ENCODE data around the gene RPL18A.
A peak's percentile ranks its signal among the peaks of the same experiment; 100 is the strongest.

DNA sequence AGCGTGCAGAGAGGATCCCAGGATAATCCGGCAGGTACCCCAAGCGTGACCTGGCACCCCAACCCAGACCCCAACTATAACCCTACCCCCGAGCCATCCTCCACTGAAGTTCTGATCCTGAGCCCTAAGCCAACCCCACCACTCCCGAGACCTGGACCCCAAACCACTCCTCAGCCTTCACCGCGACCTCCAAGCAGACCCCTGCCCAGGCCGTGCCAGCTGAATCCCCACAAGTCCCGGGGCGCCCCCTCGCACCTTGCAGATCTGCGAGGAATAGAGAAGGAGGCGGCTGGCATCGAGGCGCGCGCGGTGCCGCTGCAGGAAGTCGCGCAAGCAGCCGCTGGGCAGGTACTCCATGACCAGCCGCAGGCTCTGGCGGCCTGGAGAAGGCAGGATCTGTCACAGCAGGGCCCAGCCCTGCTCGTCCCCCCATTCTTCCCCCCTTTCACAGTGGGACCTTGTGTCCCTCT is 28.3 kb upstream of the RPL18A start:
- TF ChIP-seq, protein P1, sequence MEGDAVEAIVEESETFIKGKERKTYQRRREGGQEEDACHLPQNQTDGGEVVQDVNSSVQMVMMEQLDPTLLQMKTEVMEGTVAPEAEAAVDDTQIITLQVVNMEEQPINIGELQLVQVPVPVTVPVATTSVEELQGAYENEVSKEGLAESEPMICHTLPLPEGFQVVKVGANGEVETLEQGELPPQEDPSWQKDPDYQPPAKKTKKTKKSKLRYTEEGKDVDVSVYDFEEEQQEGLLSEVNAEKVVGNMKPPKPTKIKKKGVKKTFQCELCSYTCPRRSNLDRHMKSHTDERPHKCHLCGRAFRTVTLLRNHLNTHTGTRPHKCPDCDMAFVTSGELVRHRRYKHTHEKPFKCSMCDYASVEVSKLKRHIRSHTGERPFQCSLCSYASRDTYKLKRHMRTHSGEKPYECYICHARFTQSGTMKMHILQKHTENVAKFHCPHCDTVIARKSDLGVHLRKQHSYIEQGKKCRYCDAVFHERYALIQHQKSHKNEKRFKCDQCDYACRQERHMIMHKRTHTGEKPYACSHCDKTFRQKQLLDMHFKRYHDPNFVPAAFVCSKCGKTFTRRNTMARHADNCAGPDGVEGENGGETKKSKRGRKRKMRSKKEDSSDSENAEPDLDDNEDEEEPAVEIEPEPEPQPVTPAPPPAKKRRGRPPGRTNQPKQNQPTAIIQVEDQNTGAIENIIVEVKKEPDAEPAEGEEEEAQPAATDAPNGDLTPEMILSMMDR (IDR thresholded peaks at IDR 0.05 in 2 of 3, conservative IDR thresholded peaks at IDR 0.05 in 1 of 3; ENCODE audit: control insufficient read depth in 2 of 3, extremely low read depth in 1 of 3, insufficient read depth in 1 of 3, low read depth in 3 of 3, low read length in 3 of 3), result no peak
- TF ChIP-seq POLR2A (IDR thresholded peaks at IDR 0.05; ENCODE audit: low read depth, low read length), result peak; percentile 21; the same call in 1 of the 2 replicates
- no peak for TF ChIP-seq EP300 (IDR thresholded peaks at IDR 0.05; ENCODE audit: borderline replicate concordance in 1 of 2, control insufficient read depth in 1 of 2, low read depth in 2 of 2, low read length in 2 of 2)
- TF ChIP-seq EGR1 (IDR thresholded peaks at IDR 0.05; ENCODE audit: borderline replicate concordance in 1 of 2, low read depth in 2 of 2, low read length in 2 of 2), result no peak
- no peak for TF ChIP-seq CEBPB (IDR thresholded peaks at IDR 0.05; ENCODE audit: borderline replicate concordance in 1 of 2, low read depth in 2 of 2, low read length in 2 of 2)
- TF ChIP-seq, protein P2, sequence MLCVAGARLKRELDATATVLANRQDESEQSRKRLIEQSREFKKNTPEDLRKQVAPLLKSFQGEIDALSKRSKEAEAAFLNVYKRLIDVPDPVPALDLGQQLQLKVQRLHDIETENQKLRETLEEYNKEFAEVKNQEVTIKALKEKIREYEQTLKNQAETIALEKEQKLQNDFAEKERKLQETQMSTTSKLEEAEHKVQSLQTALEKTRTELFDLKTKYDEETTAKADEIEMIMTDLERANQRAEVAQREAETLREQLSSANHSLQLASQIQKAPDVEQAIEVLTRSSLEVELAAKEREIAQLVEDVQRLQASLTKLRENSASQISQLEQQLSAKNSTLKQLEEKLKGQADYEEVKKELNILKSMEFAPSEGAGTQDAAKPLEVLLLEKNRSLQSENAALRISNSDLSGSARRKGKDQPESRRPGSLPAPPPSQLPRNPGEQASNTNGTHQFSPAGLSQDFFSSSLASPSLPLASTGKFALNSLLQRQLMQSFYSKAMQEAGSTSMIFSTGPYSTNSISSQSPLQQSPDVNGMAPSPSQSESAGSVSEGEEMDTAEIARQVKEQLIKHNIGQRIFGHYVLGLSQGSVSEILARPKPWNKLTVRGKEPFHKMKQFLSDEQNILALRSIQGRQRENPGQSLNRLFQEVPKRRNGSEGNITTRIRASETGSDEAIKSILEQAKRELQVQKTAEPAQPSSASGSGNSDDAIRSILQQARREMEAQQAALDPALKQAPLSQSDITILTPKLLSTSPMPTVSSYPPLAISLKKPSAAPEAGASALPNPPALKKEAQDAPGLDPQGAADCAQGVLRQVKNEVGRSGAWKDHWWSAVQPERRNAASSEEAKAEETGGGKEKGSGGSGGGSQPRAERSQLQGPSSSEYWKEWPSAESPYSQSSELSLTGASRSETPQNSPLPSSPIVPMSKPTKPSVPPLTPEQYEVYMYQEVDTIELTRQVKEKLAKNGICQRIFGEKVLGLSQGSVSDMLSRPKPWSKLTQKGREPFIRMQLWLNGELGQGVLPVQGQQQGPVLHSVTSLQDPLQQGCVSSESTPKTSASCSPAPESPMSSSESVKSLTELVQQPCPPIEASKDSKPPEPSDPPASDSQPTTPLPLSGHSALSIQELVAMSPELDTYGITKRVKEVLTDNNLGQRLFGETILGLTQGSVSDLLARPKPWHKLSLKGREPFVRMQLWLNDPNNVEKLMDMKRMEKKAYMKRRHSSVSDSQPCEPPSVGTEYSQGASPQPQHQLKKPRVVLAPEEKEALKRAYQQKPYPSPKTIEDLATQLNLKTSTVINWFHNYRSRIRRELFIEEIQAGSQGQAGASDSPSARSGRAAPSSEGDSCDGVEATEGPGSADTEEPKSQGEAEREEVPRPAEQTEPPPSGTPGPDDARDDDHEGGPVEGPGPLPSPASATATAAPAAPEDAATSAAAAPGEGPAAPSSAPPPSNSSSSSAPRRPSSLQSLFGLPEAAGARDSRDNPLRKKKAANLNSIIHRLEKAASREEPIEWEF (IDR thresholded peaks at IDR 0.05; ENCODE audit: insufficient replicate concordance, low read depth, low read length), result no peak
- TF ChIP-seq YY1 (IDR thresholded peaks at IDR 0.05; ENCODE audit: low read depth, low read length), result no peak
- TF ChIP-seq RCOR1 (conservative IDR thresholded peaks at IDR 0.05; ENCODE audit: low read depth, low read length), result no peak
- no peak for TF ChIP-seq ZBED1 (IDR thresholded peaks at IDR 0.05; ENCODE audit: borderline replicate concordance)
- TF ChIP-seq, protein P3, sequence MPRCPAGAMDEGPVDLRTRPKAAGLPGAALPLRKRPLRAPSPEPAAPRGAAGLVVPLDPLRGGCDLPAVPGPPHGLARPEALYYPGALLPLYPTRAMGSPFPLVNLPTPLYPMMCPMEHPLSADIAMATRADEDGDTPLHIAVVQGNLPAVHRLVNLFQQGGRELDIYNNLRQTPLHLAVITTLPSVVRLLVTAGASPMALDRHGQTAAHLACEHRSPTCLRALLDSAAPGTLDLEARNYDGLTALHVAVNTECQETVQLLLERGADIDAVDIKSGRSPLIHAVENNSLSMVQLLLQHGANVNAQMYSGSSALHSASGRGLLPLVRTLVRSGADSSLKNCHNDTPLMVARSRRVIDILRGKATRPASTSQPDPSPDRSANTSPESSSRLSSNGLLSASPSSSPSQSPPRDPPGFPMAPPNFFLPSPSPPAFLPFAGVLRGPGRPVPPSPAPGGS (IDR thresholded peaks at IDR 0.05; ENCODE audit: borderline replicate concordance, insufficient read depth, low read depth, low read length, poor library complexity, severe bottlenecking), result no peak
- TF ChIP-seq, protein P4, sequence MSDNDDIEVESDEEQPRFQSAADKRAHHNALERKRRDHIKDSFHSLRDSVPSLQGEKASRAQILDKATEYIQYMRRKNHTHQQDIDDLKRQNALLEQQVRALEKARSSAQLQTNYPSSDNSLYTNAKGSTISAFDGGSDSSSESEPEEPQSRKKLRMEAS (IDR thresholded peaks at IDR 0.05; ENCODE audit: low read depth, low read length), result no peak
